Subcutaneous abdominal adipose tissue (tissue), 5 donors: ENCODE results near the gene ACTR2.

ENCODE experiments used
- H3K27ac ChIP-seq: one replicate; pipeline ENCODE4 v1.7.0; 2013; ENCODE audit warnings: low read depth, mild to moderate bottlenecking, inconsistent platforms, low read length, moderate library complexity
- H3K27me3 ChIP-seq, 5 donors: one replicate each; pipeline ENCODE4 v1.7.0; 2013; ENCODE audit warnings: low read length in 5 of 5, inconsistent platforms in 1 of 5; ENCODE audit not compliant: control insufficient read depth in 5 of 5, insufficient read depth in 4 of 5
- H3K36me3 ChIP-seq, 5 donors: one replicate each; pipeline ENCODE4 v1.7.0; 2013; ENCODE audit warnings: low read length in 5 of 5; ENCODE audit not compliant: control insufficient read depth in 5 of 5, insufficient read depth in 5 of 5
- H3K4me1 ChIP-seq, 5 donors: one replicate each; pipeline ENCODE4 v1.7.0; 2013; ENCODE audit warnings: low read length in 5 of 5, mild to moderate bottlenecking in 3 of 5, moderate library complexity in 1 of 5; ENCODE audit not compliant: control insufficient read depth in 5 of 5, insufficient read depth in 5 of 5
- H3K4me3 ChIP-seq, 5 donors: one replicate each; pipeline ENCODE4 v1.7.0; 2013; ENCODE audit warnings: low read length in 5 of 5, low read depth in 1 of 5
- H3K9ac ChIP-seq, 5 donors: one replicate each; pipeline ENCODE4 v1.7.0; 2013; ENCODE audit warnings: low read length in 5 of 5, mild to moderate bottlenecking in 4 of 5, moderate library complexity in 3 of 5
- H3K9me3 ChIP-seq, 5 donors: one replicate each; pipeline ENCODE4 v1.7.0; 2013; ENCODE audit warnings: low read length in 5 of 5; ENCODE audit not compliant: control insufficient read depth in 5 of 5
- donor health status: healthy.
- donor health status: healthy.
- donor health status: healthy.
- donor health status: healthy.
- donor health status: healthy.

The ACTR2 gene

DNA sequence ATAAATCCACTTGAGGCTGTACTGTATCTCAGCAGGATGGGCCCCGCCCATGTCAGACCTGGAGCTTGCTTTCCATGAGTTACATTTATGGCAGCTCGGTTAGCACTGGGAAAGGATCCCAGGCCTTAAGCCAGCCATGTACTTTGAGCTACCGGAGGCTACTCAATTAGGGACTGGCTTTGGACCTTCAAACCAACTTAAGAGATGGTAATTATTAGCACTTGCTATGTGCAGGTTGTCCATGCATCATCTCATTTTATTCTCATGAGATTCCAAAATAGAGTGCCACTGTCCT lies 64.4 kb downstream of the ACTR2 start:
- Histone ChIP-seq H3K9ac (no peak overlapping the region), H3K27me3 (peaks cover 0 to 2% (median 0%) of the 10 kb centered on the region in 5 donors), H3K9me3 (no peaks in the 10 kb centered on the region), H3K27ac (no peak overlapping the region), H3K4me3 (no peak overlapping the region), H3K4me1 (peaks cover 0 to 12% (median 11%) of the 10 kb centered on the region in 5 donors), H3K36me3 (no peaks in the 10 kb centered on the region)

DNA sequence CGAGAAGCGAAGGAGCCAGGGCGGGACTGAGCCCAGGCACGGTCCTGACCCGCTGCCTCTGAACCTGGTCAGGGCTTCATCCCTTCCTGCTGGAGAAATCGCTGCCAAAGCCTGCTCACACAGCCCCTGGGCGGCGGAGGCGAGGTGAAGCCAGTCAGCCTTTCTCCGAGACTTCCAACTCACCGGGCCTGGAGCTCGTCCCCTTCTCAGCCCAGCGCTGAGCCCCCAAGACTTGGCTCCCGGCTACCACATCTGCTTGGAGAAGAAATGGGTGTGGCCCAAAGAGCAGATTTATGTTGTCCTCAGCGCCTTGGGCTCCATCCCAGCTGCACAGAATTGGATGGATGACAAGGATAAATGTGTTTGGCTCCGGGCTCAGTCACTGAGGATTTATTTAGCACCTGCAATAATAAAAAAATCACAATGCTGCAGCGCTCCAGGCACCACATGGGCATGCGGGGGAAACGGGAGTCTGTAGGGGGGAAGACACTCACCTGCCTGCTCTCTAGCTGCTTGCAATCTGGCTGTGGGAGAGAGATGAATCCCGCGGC lies 64.9 kb downstream of the ACTR2 start:
- H3K4me3 ChIP-seq, result no peak overlapping the region
- no peaks in the 10 kb centered on the region for H3K36me3 ChIP-seq
- peaks cover 0 to 2% (median 0%) of the 10 kb centered on the region in 5 donors for H3K27me3 ChIP-seq
- peaks cover 0 to 12% (median 11%) of the 10 kb centered on the region in 5 donors for H3K4me1 ChIP-seq
- H3K27ac ChIP-seq, result no peak overlapping the region
- no peaks in the 10 kb centered on the region for H3K9me3 ChIP-seq
- H3K9ac ChIP-seq, result no peak overlapping the region

DNA sequence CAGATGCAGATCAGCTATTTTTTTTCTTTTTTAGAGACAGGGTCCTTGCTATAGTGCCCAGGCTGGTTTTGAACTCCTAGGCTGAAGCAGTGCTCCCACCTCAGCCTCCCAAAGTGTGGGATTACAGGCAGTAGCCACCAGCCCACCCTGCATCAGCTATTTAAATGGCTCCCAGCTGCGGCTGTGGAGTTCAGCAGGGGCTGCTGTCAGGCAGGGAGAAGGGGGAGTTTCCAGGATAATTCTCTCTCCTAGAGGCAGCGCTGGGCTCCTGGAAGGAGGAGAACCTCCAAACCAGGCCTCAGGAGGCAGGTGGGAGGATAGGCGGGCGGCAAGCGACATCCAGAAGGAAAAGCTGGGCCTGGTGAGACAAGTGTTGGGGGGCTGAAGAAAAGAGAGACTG lies 65.7 kb downstream of the ACTR2 start:
- no peaks in the 10 kb centered on the region for H3K36me3 ChIP-seq
- peaks cover 0 to 2% (median 0%) of the 10 kb centered on the region in 5 donors for H3K27me3 ChIP-seq
- H3K27ac ChIP-seq, result no peak overlapping the region

DNA sequence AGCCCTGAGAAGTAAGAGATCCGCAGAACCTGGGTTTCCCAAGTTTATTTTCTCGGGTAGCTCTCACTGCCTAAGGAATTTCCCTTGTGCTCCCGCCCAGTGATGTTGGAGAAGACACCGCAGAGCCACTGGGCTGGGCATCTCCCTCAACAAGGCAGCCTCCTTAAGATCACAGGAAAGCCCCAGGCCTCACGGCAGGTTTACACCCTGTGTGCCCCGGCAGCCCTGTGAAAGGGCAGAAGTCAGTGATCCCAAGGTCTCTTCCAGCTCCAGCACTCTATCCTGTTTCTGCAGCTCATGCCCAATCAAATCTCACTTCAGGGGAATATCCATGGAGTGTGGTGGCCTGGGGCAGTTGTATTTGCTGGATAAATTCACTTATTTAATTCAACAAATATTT lies 66.5 kb downstream of the ACTR2 start:
- Histone ChIP-seq H3K4me1 (peaks cover 0 to 12% (median 11%) of the 10 kb centered on the region in 5 donors), H3K9ac (no peak overlapping the region), H3K4me3 (no peak overlapping the region), H3K9me3 (no peaks in the 10 kb centered on the region), H3K27me3 (peaks cover 0 to 2% (median 0%) of the 10 kb centered on the region in 5 donors), H3K27ac (no peak overlapping the region), H3K36me3 (no peaks in the 10 kb centered on the region)

More for the DNA sequence above, 65.7 kb downstream of the ACTR2 start:
- peaks cover 0 to 12% (median 11%) of the 10 kb centered on the region in 5 donors for H3K4me1 ChIP-seq
- H3K4me3 ChIP-seq, result no peak overlapping the region
- H3K9ac ChIP-seq, result no peak overlapping the region
- H3K9me3 ChIP-seq, result no peaks in the 10 kb centered on the region

DNA sequence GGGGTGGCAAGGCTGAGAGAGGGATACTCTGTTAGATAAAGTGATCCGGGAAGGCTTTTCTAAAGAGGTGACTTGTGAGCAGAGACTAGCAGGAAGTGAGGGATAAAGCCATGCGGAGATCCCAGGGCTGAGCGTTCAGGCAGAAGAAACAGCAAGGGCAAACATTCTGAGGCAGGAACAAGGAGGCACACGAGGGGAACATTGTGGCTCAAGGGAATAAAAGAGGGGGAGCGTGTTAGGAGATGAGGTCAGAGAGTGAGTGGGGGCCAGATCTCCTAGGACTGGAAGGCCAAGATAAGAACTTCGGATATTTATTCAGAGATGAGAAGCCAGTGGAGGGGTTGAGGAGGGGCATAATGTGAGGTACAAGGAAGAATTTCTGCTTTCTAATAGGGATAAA lies 67.1 kb downstream of the ACTR2 start:
- Histone ChIP-seq H3K36me3 (no peaks in the 10 kb centered on the region), H3K27me3 (peaks cover 0 to 2% (median 0%) of the 10 kb centered on the region in 5 donors), H3K9me3 (no peaks in the 10 kb centered on the region), H3K4me1 (peaks cover 2 to 17% (median 17%) of the 10 kb centered on the region in 5 donors), H3K4me3 (no peak overlapping the region), H3K9ac (no peak overlapping the region), H3K27ac (no peak overlapping the region)

DNA sequence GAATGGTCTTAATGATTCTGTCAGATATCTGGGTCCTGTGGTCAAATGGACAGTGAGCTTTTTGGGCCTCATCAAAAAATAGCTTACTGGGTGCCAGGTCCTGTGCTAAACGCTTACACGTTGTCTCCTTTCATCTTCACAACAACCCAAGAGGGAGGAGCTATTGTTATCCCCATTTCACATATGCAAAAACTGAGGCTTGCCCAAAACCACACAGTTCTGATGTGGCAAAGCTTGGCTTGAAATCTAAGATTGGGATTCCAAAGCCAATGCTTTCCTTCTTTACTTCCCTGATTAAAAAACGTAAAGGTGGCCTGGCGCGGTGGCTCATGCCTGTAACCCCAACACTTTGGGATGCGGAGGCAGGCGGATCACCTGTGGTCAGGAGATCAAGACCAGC lies 69.3 kb downstream of the ACTR2 start:
- peaks cover 12 to 39% (median 36%) of the 10 kb centered on the region in 5 donors for H3K4me1 ChIP-seq
- peaks cover 0 to 2% (median 0%) of the 10 kb centered on the region in 5 donors for H3K27me3 ChIP-seq
- H3K27ac ChIP-seq, result no peak overlapping the region
- H3K36me3 ChIP-seq, result no peaks in the 10 kb centered on the region
- H3K4me3 ChIP-seq, result no peak overlapping the region
- H3K9me3 ChIP-seq, result no peaks in the 10 kb centered on the region
- no peak overlapping the region for H3K9ac ChIP-seq

DNA sequence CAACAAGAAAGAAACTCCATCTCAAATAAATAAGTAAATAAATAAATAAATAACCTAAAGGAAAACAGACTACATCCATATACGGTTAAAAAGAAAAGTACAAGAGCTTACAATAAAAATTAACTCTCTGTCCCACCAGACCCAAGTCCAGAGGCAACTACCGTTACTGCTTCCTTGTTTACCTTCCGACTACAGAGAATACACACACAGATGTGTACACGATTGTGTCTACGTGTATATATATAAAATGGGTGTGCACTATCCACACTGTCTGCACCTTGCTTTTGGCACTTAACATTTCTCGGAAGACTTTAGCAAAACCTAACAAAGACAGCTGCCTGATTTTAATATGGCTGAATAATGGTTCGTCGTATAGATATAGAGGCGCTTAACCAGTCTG lies 69.9 kb downstream of the ACTR2 start:
- no peaks in the 10 kb centered on the region for H3K36me3 ChIP-seq
- no peak overlapping the region for H3K27ac ChIP-seq
- no peak overlapping the region for H3K4me3 ChIP-seq
- H3K9me3 ChIP-seq, result no peaks in the 10 kb centered on the region
- no peaks in the 10 kb centered on the region for H3K27me3 ChIP-seq
- peaks cover 12 to 39% (median 31%) of the 10 kb centered on the region in 5 donors for H3K4me1 ChIP-seq
- no peak overlapping the region for H3K9ac ChIP-seq

DNA sequence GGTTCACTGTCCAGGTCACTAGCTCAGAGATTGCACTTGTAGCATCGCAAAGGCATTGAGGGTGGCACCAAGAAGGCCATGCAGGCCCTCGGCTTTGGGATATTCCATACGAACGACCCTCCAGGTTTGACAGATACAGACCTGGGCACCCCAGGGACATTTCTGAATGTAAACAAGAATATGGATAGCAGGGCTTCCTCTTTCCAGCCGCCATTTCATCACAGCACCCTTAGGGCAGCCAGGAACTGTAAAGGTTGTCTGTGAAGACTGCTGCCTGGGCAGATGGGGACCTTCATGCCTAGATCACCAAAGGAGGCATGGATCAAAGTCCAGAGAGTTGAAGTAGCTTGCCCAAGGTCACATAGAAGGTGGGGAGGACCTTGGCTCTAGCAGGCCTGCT lies 70.5 kb downstream of the ACTR2 start:
- Histone ChIP-seq H3K9ac (no peak overlapping the region), H3K4me1 (peaks cover 12 to 33% (median 28%) of the 10 kb centered on the region in 5 donors), H3K27ac (no peak overlapping the region), H3K9me3 (no peaks in the 10 kb centered on the region), H3K4me3 (no peak overlapping the region), H3K36me3 (no peaks in the 10 kb centered on the region), H3K27me3 (no peaks in the 10 kb centered on the region)

DNA sequence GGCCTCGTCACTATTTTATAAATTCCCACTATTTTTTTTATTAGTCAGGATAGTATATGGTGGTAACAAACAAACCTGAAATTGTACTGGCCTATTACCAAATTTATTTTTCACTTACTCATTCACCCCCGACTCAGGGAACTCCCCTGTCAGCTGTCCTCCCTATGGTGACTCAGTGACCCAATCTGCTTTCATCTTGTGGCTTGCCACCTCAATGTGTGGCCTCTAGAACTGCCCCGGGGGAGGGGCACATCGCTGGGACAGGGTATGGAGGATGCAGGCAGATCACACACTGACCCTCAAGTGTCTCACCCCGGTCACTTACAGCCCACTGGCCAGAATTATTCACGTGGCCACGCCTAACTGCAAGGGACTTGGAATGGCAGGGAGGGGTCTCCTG lies 71.6 kb downstream of the ACTR2 start:
- Histone ChIP-seq H3K4me3 (no peak overlapping the region), H3K4me1 (peaks cover 12 to 33% (median 28%) of the 10 kb centered on the region in 5 donors), H3K9me3 (no peaks in the 10 kb centered on the region), H3K36me3 (no peaks in the 10 kb centered on the region), H3K27ac (peak overlapping the region; percentile 73), H3K9ac (no peak overlapping the region), H3K27me3 (no peaks in the 10 kb centered on the region)

DNA sequence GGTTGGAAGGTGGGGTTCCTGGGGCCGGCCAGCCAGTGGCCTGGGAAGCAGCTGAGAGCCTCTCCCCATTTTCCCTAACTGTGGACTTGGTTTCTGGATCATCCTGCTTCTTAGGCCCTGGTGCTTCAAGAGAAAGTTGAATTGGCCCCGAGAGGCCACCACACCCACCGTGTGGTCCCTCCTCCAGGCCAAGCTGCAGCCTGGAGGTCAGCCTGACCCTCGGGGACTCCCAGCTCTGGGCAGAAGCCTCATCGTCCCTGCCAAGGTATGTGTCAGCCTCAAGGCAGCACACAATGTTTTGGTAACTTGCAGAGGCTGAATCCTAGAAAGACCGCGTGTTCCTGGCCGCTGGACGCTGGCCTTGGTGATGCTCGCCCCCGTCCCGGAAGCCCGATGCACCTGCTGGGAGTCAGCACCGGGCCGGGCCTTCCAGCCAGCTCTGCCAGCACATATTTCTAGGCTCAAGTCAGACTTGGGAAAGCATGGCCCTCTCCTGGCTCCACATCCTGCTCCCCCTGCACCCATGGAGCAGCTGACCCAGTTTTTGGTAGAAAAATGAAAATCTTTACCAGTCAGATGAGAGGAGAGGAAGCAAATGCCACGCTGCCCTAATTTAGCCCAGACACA lies 72.6 kb downstream of the ACTR2 start:
- peak overlapping the region in 3 of 5 donors; percentile 15 to 49 (median 17) for H3K9ac ChIP-seq
- H3K9me3 ChIP-seq, result no peaks in the 10 kb centered on the region
- H3K36me3 ChIP-seq, result no peaks in the 10 kb centered on the region
- H3K27ac ChIP-seq, result peak overlapping the region; percentile 73
- peaks cover 12 to 33% (median 28%) of the 10 kb centered on the region in 5 donors for H3K4me1 ChIP-seq
- H3K4me3 ChIP-seq, result no peak overlapping the region
- no peaks in the 10 kb centered on the region for H3K27me3 ChIP-seq
